ENCODE data around the gene PURA.
"Not testable (repeated sequence)": the region's sequence is repeated elsewhere in the genome, so short reads cannot be mapped to it uniquely, and the experiment has no call there.

The PURA gene

GRCh38 chr5:140153255-140153654 lies 39.3 kb downstream of the PURA start:
- H3K56ac ChIP-seq (ENCODE audit: low read length): no peak overlapping the region
- peak; percentile 54 for DNase-seq
- H4K5ac ChIP-seq (ENCODE audit: low read length): no peak overlapping the region
- H3K4me2 ChIP-seq (ENCODE audit: low read length): no peak overlapping the region
- H2BK15ac ChIP-seq (replicated peaks; ENCODE audit: low read depth): no peak overlapping the region
- H2BK5ac ChIP-seq (ENCODE audit: low read length): no peak overlapping the region
- no peaks in the 10 kb centered on the region for H3K36me3 ChIP-seq (ENCODE audit: control insufficient read depth, insufficient read depth, low read length)
- no peak overlapping the region for H3K9ac ChIP-seq (ENCODE audit: low read length)
- no peaks in the 10 kb centered on the region for H3K79me2 ChIP-seq (ENCODE audit: control insufficient read depth, insufficient read depth, low read length)
- no peak overlapping the region for H2AK5ac ChIP-seq (ENCODE audit: low read length)
- no peak overlapping the region for H3K18ac ChIP-seq (ENCODE audit: low read length)
- H3K27ac ChIP-seq (ENCODE audit: low read depth, low read length): no peak overlapping the region
- H3K4me1 ChIP-seq (ENCODE audit: control insufficient read depth, low read depth, low read length): peaks cover 6% of the 10 kb centered on the region
- WGBS (ENCODE audit: extremely low coverage, insufficient coverage, low lambda C conversion rate): no CpG with 5 or more reads among the region's 7 CpGs
- H3K4ac ChIP-seq (ENCODE audit: low read depth, low read length): no peak overlapping the region
- H2BK120ac ChIP-seq (ENCODE audit: low read depth, low read length): no peak overlapping the region
- H3K27me3 ChIP-seq (ENCODE audit: insufficient read depth, low read length, poor library complexity): peaks cover under 1% of the 10 kb centered on the region
- H3K4me3 ChIP-seq (ENCODE audit: low read length): no peak overlapping the region
- no peak overlapping the region for H4K8ac ChIP-seq (ENCODE audit: low read depth, low read length)
- H3K23ac ChIP-seq (ENCODE audit: low read length): no peak overlapping the region
- H3K79me1 ChIP-seq (ENCODE audit: low read length): no peaks in the 10 kb centered on the region

GRCh38 chr5:140153905-140154304 lies 40.0 kb downstream of the PURA start:
- peak overlapping the region; percentile 59 for H3K23ac ChIP-seq (ENCODE audit: low read length)
- no peak overlapping the region for H3K4me2 ChIP-seq (ENCODE audit: low read length)
- no peak overlapping the region for H3K18ac ChIP-seq (ENCODE audit: low read length)
- H4K8ac ChIP-seq (ENCODE audit: low read depth, low read length): no peak overlapping the region
- H4K5ac ChIP-seq (ENCODE audit: low read length): no peak overlapping the region
- no peaks in the 10 kb centered on the region for H3K36me3 ChIP-seq (ENCODE audit: control insufficient read depth, insufficient read depth, low read length)
- no peaks in the 10 kb centered on the region for H3K79me2 ChIP-seq (ENCODE audit: control insufficient read depth, insufficient read depth, low read length)
- no peak overlapping the region for H2BK5ac ChIP-seq (ENCODE audit: low read length)
- no peak overlapping the region for H2BK120ac ChIP-seq (ENCODE audit: low read depth, low read length)
- DNase-seq: no peak
- no peak overlapping the region for H2BK15ac ChIP-seq (replicated peaks; ENCODE audit: low read depth)
- no peak overlapping the region for H3K4ac ChIP-seq (ENCODE audit: low read depth, low read length)
- WGBS (ENCODE audit: extremely low coverage, insufficient coverage, low lambda C conversion rate): no CpG with 5 or more reads among the region's 8 CpGs
- peaks cover 6% of the 10 kb centered on the region for H3K4me1 ChIP-seq (ENCODE audit: control insufficient read depth, low read depth, low read length)
- no peaks in the 10 kb centered on the region for H3K79me1 ChIP-seq (ENCODE audit: low read length)
- H3K27me3 ChIP-seq (ENCODE audit: insufficient read depth, low read length, poor library complexity): no peaks in the 10 kb centered on the region
- H3K27ac ChIP-seq (ENCODE audit: low read depth, low read length): no peak overlapping the region
- no peak overlapping the region for H3K9ac ChIP-seq (ENCODE audit: low read length)
- no peak overlapping the region for H2AK5ac ChIP-seq (ENCODE audit: low read length)
- no peak overlapping the region for H3K4me3 ChIP-seq (ENCODE audit: low read length)
- peak overlapping the region; percentile 22 for H3K56ac ChIP-seq (ENCODE audit: low read length)

GRCh38 chr5:140154710-140155381 lies 40.9 kb downstream of the PURA start:
- H4K5ac ChIP-seq (ENCODE audit: low read length); H3K18ac ChIP-seq (ENCODE audit: low read length); H3K4me3 ChIP-seq (ENCODE audit: low read length); H3K27me3 ChIP-seq (ENCODE audit: insufficient read depth, low read length, poor library complexity); H3K36me3 ChIP-seq (ENCODE audit: control insufficient read depth, insufficient read depth, low read length); H3K79me1 ChIP-seq (ENCODE audit: low read length); H2AK5ac ChIP-seq (ENCODE audit: low read length); H3K27ac ChIP-seq (ENCODE audit: low read depth, low read length); H3K23ac ChIP-seq (ENCODE audit: low read length); H3K4ac ChIP-seq (ENCODE audit: low read depth, low read length); H3K79me2 ChIP-seq (ENCODE audit: control insufficient read depth, insufficient read depth, low read length); H2BK15ac ChIP-seq (replicated peaks; ENCODE audit: low read depth); H2BK5ac ChIP-seq (ENCODE audit: low read length); H3K56ac ChIP-seq (ENCODE audit: low read length); H3K4me2 ChIP-seq (ENCODE audit: low read length); H3K4me1 ChIP-seq (ENCODE audit: control insufficient read depth, low read depth, low read length); H3K9ac ChIP-seq (ENCODE audit: low read length); H2BK120ac ChIP-seq (ENCODE audit: low read depth, low read length); H4K8ac ChIP-seq (ENCODE audit: low read depth, low read length); DNase-seq: not testable (repeated sequence)
- no CpG with 5 or more reads among the region's 21 CpGs for WGBS (ENCODE audit: extremely low coverage, insufficient coverage, low lambda C conversion rate)

- Histone ChIP-seq H3K4ac (ENCODE audit: low read depth, low read length) (no peak overlapping the region), H3K4me1 (ENCODE audit: control insufficient read depth, low read depth, low read length) (peaks cover 6% of the 10 kb centered on the region), H3K4me3 (ENCODE audit: low read length) (no peak overlapping the region), H3K79me1 (ENCODE audit: low read length) (no peaks in the 10 kb centered on the region), H3K4me2 (ENCODE audit: low read length) (peak overlapping the region; percentile 48), H3K27ac (ENCODE audit: low read depth, low read length) (no peak overlapping the region), H3K23ac (ENCODE audit: low read length) (no peak overlapping the region), H3K79me2 (ENCODE audit: control insufficient read depth, insufficient read depth, low read length) (no peaks in the 10 kb centered on the region), H2AK5ac (ENCODE audit: low read length) (no peak overlapping the region), H3K18ac (ENCODE audit: low read length) (no peak overlapping the region), H2BK15ac (replicated peaks; ENCODE audit: low read depth) (no peak overlapping the region), H3K36me3 (ENCODE audit: control insufficient read depth, insufficient read depth, low read length) (no peaks in the 10 kb centered on the region), H3K56ac (ENCODE audit: low read length) (peak overlapping the region; percentile 67), H2BK5ac (ENCODE audit: low read length) (no peak overlapping the region), H4K8ac (ENCODE audit: low read depth, low read length) (no peak overlapping the region), H2BK120ac (ENCODE audit: low read depth, low read length) (no peak overlapping the region), H4K5ac (ENCODE audit: low read length) (no peak overlapping the region), H3K9ac (ENCODE audit: low read length) (peak overlapping the region; percentile 37), H3K27me3 (ENCODE audit: insufficient read depth, low read length, poor library complexity) (no peaks in the 10 kb centered on the region)
- no CpG with 5 or more reads among the region's 30 CpGs for WGBS (ENCODE audit: extremely low coverage, insufficient coverage, low lambda C conversion rate)
- peak; percentile 87 for DNase-seq
These were observed 43.3 kb downstream of the PURA start for GRCh38 chr5:140157032-140157781.

GRCh38 chr5:140159014-140159927 lies 45.4 kb downstream of the PURA start:
- Histone ChIP-seq H2BK15ac (replicated peaks; ENCODE audit: low read depth) (no peak overlapping the region), H3K27me3 (ENCODE audit: insufficient read depth, low read length, poor library complexity) (no peaks in the 10 kb centered on the region), H3K4me1 (ENCODE audit: control insufficient read depth, low read depth, low read length) (no peaks in the 10 kb centered on the region), H3K4me3 (ENCODE audit: low read length) (no peak overlapping the region), H3K18ac (ENCODE audit: low read length) (no peak overlapping the region), H3K9ac (ENCODE audit: low read length) (no peak overlapping the region), H2BK120ac (ENCODE audit: low read depth, low read length) (no peak overlapping the region), H2AK5ac (ENCODE audit: low read length) (no peak overlapping the region), H2BK5ac (ENCODE audit: low read length) (no peak overlapping the region), H3K27ac (ENCODE audit: low read depth, low read length) (no peak overlapping the region), H3K36me3 (ENCODE audit: control insufficient read depth, insufficient read depth, low read length) (no peaks in the 10 kb centered on the region), H3K79me1 (ENCODE audit: low read length) (no peaks in the 10 kb centered on the region), H3K79me2 (ENCODE audit: control insufficient read depth, insufficient read depth, low read length) (no peaks in the 10 kb centered on the region), H4K5ac (ENCODE audit: low read length) (no peak overlapping the region), H4K8ac (ENCODE audit: low read depth, low read length) (no peak overlapping the region), H3K23ac (ENCODE audit: low read length) (no peak overlapping the region), H3K4me2 (ENCODE audit: low read length) (no peak overlapping the region), H3K56ac (ENCODE audit: low read length) (no peak overlapping the region), H3K4ac (ENCODE audit: low read depth, low read length) (no peak overlapping the region)
- no peak for DNase-seq
- WGBS (ENCODE audit: extremely low coverage, insufficient coverage, low lambda C conversion rate): no CpG with 5 or more reads among the region's 7 CpGs

All from mesendoderm (in vitro differentiated cells).